HepG2 (cell line): ENCODE measurements around the gene BTBD1. TPM values are rescaled to one million over a fixed set of nuclear protein-coding genes. Genes with fewer than 3 reads are reported as not detected.

Source experiments
- BRD4 ChIP-seq: sonication (generic); formaldehyde crosslinking; IDR thresholded peaks from 2 replicates; pipeline ENCODE4 v1.4.0; 2020; ENCODE audit warnings: missing genetic modification reagents
- CBX1 ChIP-seq: IDR thresholded peaks from one replicate; pipeline ENCODE4 v1.6.1; 2016; ENCODE audit warnings: antibody characterized with exemption, low read depth
- FOXA3 ChIP-seq: IDR thresholded peaks from 2 replicates; pipeline ENCODE4 v1.6.1; 2016; ENCODE audit warnings: missing genetic modification reagents, missing compliant biosample characterization
- HCFC1 ChIP-seq: fragments of 150-350 bp; IDR thresholded peaks from 2 replicates; pipeline ENCODE4 v1.6.1; 2014; ENCODE audit warnings: low read depth, low read length
- HDAC1 ChIP-seq: sonication (generic); formaldehyde crosslinking; IDR thresholded peaks from 2 replicates; pipeline ENCODE4 v1.5.1; 2020; ENCODE audit warnings: mild to moderate bottlenecking, missing genetic modification reagents
- KAT8 ChIP-seq: IDR thresholded peaks from 2 replicates; pipeline ENCODE4 v1.6.1; 2016; ENCODE audit warnings: missing genetic modification reagents, missing compliant biosample characterization
- MED1 ChIP-seq: sonication (generic); formaldehyde crosslinking; IDR thresholded peaks from 2 replicates; pipeline ENCODE4 v1.4.0; 2020; ENCODE audit warnings: missing genetic modification reagents
- MXI1 ChIP-seq: IDR thresholded peaks from 3 replicates; pipeline ENCODE4 v1.6.1; 2012; ENCODE audit warnings: low read depth, low read length, inconsistent platforms, borderline replicate concordance
- PHF5A ChIP-seq: IDR thresholded peaks from one replicate; pipeline ENCODE4 v1.6.1; 2018; ENCODE audit warnings: low read depth, missing genetic modification reagents; ENCODE audit not compliant: unreplicated experiment
- SAFB2 ChIP-seq: sonication (generic); formaldehyde crosslinking; IDR thresholded peaks from 2 replicates; pipeline ENCODE4 v1.5.1; 2020; ENCODE audit warnings: missing genetic modification reagents, low read depth, mild to moderate bottlenecking, borderline replicate concordance
- SMARCE1 ChIP-seq: fragments of 450-650 bp; IDR thresholded peaks from 2 replicates; pipeline ENCODE4 v1.6.1; 2017; ENCODE audit warnings: borderline replicate concordance
- SRY ChIP-seq: sonication (generic); formaldehyde crosslinking; IDR thresholded peaks from 2 replicates; pipeline ENCODE4 v1.8.0; 2022; ENCODE audit warnings: mild to moderate bottlenecking, missing genetic modification reagents
- ZNF160 ChIP-seq: sonication (generic); formaldehyde crosslinking; IDR thresholded peaks from 2 replicates; pipeline ENCODE4 v1.8.0; 2022; ENCODE audit warnings: mild to moderate bottlenecking, inconsistent platforms, missing genetic modification reagents
- ZNF382 ChIP-seq: sonication (generic); formaldehyde crosslinking; IDR thresholded peaks from 2 replicates; pipeline ENCODE4 v1.5.0; 2020; ENCODE audit warnings: missing genetic modification reagents, mild to moderate bottlenecking, borderline replicate concordance
- ZNF776 ChIP-seq: sonication (generic); formaldehyde crosslinking; IDR thresholded peaks from 2 replicates; pipeline ENCODE4 v1.4.0; 2020; ENCODE audit warnings: mild to moderate bottlenecking, missing genetic modification reagents
- ZNF792 ChIP-seq: IDR thresholded peaks from 2 replicates; pipeline ENCODE4 v1.6.1; 2016
- polyA plus RNA-seq, 8 experiments: library from polyadenylated mRNA; depleted of rRNA in 3 of 8; stranded (reverse) in 7 of 8; unstranded in 1 of 8; fragments of >200 nt; fragmentation: Illumina TruSeq in 4 of 8; extraction: Trizol in 4 of 8; gene quantifications; 2 replicates each; pipeline versions ENCODE4 v1.2.1 to v1.2.3, GENCODE V29; 2011 to 2016; ENCODE audit warnings: low read depth in 4 of 8, missing spikeins in 1 of 8, mixed read lengths in 1 of 8; ENCODE audit not compliant: insufficient read depth in 1 of 8
- total RNA-seq, 5 experiments: library from RNA; depleted of rRNA; stranded (reverse); fragments of >200 nt; fragmentation: Illumina TruSeq; extraction: Trizol; gene quantifications; 2 replicates each; pipeline ENCODE4 v1.2.3, GENCODE V29; 2016; ENCODE audit warnings: low read depth in 1 of 5
- TF ChIP-seq, protein P1 (sequence below): sonication (generic); formaldehyde crosslinking; IDR thresholded peaks from 2 replicates; pipeline ENCODE4 v1.4.0; 2020; ENCODE audit warnings: mild to moderate bottlenecking, missing genetic modification reagents
- TF ChIP-seq, protein P2 (sequence below): sonication (generic); formaldehyde crosslinking; IDR thresholded peaks from 2 replicates; pipeline ENCODE4 v1.8.1; 2022; ENCODE audit warnings: low read depth, mild to moderate bottlenecking, missing genetic modification reagents
- TF ChIP-seq, protein P3 (sequence below): fragments of 450-650 bp; IDR thresholded peaks from 2 replicates; pipeline ENCODE4 v1.6.1; 2016
- TF ChIP-seq, protein P4 (sequence below): IDR thresholded peaks from 2 replicates; pipeline ENCODE4 v1.6.1; 2018; ENCODE audit warnings: missing genetic modification reagents
- TF ChIP-seq, protein P5 (sequence below): sonication (generic); formaldehyde crosslinking; IDR thresholded peaks from 2 replicates; pipeline ENCODE4 v1.4.0; 2020; ENCODE audit warnings: mild to moderate bottlenecking, missing genetic modification reagents
- TF ChIP-seq, protein P6 (sequence below): sonication (generic); formaldehyde crosslinking; IDR thresholded peaks from 2 replicates; pipeline ENCODE4 v1.5.0; 2020; ENCODE audit warnings: missing genetic modification reagents

Gene BTBD1
- total and polyA plus RNA-seq, 2 of the 13 experiments (the other 11 are each of a cell fraction or from before 2014, with no cell fraction given), result 32.1 to 53.9 TPM

DNA sequence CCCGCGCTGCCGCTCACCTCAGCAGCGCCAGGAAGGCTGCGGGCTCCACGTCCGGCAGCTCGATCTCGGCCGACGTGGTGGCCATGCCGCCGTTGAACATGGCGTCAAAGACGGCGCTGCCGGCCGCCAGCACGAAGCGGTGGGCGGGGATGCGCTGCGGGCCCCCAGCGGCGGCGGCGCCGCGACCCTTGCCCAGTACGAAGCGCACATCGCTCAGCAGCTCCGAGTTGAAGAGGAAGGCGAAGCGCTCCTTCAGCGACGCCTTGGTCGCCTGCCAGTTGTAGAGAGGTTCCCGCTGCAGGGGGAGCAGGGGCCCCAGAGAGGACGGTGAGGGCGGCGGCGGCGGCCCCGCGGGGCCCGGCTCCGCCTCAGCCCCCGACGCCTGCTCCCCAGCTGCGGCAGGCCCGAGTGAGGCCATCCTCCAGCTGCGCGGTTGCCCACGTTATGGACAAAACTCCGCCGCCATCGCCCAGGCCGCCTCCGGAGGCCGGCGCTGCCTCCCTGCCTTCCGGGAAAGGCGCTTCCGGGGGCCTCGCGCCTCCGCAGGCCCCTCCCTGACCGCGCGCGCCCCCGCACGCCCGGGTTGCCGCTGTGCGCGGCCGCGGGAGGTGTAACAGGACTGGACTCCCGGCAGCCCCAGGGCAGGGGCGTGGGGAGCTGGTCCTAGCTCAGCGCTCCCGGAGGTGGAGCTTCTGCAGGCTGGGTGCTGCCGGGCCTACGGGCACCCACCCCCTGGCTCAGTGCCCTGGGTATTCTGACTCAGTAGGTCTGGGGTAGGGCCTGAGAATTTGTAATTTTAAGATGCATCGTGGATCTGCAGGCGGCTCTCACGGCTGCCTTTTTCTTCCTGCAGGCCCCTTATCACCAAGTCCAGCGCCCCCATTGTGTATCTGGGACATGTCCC, at the start of gene BTBD1 (continued):
- TF ChIP-seq MXI1, result peak; percentile 75; the same call in 2 of the 3 replicates
- TF ChIP-seq, protein P1, sequence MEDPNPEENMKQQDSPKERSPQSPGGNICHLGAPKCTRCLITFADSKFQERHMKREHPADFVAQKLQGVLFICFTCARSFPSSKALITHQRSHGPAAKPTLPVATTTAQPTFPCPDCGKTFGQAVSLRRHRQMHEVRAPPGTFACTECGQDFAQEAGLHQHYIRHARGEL, result no peak
- TF ChIP-seq ZNF776 (CRISPR knock-in tag), result 0 out of 2 replicates have a peak, but pooled peaks have one; percentile 75
- TF ChIP-seq SAFB2 (CRISPR knock-in tag), result no peak
- TF ChIP-seq MED1 (CRISPR knock-in tag), result peak; percentile 79
- TF ChIP-seq ZNF792 (CRISPR knock-in tag), result peak; percentile 54; the same call in 1 of the 2 replicates
- peak; percentile 72; the same call in 1 of the 2 replicates for TF ChIP-seq ZNF160 (CRISPR knock-in tag)
- TF ChIP-seq BRD4 (CRISPR knock-in tag), result peak; percentile 76
- TF ChIP-seq HDAC1 (CRISPR knock-in tag), result peak; percentile 68; the same call in 1 of the 2 replicates
- TF ChIP-seq PHF5A, result peak; percentile 60
- peak; percentile 72 for TF ChIP-seq FOXA3 (CRISPR knock-in tag)
- TF ChIP-seq KAT8, result peak; percentile 84
- TF ChIP-seq, protein P2, sequence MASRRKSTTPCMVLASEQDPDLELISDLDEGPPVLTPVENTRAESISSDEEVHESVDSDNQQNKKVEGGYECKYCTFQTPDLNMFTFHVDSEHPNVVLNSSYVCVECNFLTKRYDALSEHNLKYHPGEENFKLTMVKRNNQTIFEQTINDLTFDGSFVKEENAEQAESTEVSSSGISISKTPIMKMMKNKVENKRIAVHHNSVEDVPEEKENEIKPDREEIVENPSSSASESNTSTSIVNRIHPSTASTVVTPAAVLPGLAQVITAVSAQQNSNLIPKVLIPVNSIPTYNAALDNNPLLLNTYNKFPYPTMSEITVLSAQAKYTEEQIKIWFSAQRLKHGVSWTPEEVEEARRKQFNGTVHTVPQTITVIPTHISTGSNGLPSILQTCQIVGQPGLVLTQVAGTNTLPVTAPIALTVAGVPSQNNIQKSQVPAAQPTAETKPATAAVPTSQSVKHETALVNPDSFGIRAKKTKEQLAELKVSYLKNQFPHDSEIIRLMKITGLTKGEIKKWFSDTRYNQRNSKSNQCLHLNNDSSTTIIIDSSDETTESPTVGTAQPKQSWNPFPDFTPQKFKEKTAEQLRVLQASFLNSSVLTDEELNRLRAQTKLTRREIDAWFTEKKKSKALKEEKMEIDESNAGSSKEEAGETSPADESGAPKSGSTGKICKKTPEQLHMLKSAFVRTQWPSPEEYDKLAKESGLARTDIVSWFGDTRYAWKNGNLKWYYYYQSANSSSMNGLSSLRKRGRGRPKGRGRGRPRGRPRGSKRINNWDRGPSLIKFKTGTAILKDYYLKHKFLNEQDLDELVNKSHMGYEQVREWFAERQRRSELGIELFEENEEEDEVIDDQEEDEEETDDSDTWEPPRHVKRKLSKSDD, result peak; percentile 85
- no peak for TF ChIP-seq SMARCE1
- peak; percentile 80 for TF ChIP-seq CBX1
- TF ChIP-seq, protein P3, sequence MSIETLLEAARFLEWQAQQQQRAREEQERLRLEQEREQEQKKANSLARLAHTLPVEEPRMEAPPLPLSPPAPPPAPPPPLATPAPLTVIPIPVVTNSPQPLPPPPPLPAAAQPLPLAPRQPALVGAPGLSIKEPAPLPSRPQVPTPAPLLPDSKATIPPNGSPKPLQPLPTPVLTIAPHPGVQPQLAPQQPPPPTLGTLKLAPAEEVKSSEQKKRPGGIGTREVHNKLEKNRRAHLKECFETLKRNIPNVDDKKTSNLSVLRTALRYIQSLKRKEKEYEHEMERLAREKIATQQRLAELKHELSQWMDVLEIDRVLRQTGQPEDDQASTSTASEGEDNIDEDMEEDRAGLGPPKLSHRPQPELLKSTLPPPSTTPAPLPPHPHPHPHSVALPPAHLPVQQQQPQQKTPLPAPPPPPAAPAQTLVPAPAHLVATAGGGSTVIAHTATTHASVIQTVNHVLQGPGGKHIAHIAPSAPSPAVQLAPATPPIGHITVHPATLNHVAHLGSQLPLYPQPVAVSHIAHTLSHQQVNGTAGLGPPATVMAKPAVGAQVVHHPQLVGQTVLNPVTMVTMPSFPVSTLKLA, result no peak
- no peak for TF ChIP-seq HCFC1
- TF ChIP-seq, protein P4, sequence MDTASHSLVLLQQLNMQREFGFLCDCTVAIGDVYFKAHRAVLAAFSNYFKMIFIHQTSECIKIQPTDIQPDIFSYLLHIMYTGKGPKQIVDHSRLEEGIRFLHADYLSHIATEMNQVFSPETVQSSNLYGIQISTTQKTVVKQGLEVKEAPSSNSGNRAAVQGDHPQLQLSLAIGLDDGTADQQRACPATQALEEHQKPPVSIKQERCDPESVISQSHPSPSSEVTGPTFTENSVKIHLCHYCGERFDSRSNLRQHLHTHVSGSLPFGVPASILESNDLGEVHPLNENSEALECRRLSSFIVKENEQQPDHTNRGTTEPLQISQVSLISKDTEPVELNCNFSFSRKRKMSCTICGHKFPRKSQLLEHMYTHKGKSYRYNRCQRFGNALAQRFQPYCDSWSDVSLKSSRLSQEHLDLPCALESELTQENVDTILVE (CRISPR knock-in tag), result peak; percentile 32; the same call in 1 of the 2 replicates
- TF ChIP-seq, protein P5, sequence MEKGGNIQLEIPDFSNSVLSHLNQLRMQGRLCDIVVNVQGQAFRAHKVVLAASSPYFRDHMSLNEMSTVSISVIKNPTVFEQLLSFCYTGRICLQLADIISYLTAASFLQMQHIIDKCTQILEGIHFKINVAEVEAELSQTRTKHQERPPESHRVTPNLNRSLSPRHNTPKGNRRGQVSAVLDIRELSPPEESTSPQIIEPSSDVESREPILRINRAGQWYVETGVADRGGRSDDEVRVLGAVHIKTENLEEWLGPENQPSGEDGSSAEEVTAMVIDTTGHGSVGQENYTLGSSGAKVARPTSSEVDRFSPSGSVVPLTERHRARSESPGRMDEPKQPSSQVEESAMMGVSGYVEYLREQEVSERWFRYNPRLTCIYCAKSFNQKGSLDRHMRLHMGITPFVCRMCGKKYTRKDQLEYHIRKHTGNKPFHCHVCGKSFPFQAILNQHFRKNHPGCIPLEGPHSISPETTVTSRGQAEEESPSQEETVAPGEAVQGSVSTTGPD (CRISPR knock-in tag), result no peak
- TF ChIP-seq ZNF382 (CRISPR knock-in tag), result no peak
- peak; percentile 72 for TF ChIP-seq SRY (CRISPR knock-in tag)
- TF ChIP-seq, protein P6, sequence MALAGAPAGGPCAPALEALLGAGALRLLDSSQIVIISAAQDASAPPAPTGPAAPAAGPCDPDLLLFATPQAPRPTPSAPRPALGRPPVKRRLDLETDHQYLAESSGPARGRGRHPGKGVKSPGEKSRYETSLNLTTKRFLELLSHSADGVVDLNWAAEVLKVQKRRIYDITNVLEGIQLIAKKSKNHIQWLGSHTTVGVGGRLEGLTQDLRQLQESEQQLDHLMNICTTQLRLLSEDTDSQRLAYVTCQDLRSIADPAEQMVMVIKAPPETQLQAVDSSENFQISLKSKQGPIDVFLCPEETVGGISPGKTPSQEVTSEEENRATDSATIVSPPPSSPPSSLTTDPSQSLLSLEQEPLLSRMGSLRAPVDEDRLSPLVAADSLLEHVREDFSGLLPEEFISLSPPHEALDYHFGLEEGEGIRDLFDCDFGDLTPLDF (CRISPR knock-in tag), result peak; percentile 41; the same call in 1 of the 2 replicates
